Retinal pigment epithelial cell (primary cell): ENCODE data around the gene FNTB.

Source experiments
- DNase-seq: peaks from one replicate; pipeline ENCODE4 v3.0.0-alpha.2; 2010; ENCODE audit warnings: low read depth
- H3K4me3 ChIP-seq: 2 replicates; pipeline ENCODE4 v1.5.1; 2011; ENCODE audit warnings: mild to moderate bottlenecking, low read length, control low read depth, moderate library complexity
- CTCF ChIP-seq: conservative IDR thresholded peaks from 2 replicates; pipeline ENCODE4 v1.5.1; 2011; ENCODE audit warnings: low read depth, low read length, control low read depth, inconsistent platforms

FNTB gene

GRCh38 chr14:65072937-65073336 is 86.2 kb downstream of the FNTB start:
- no peak for TF ChIP-seq CTCF
- H3K4me3 ChIP-seq = no peak overlapping the region
- no peak for DNase-seq

DNA sequence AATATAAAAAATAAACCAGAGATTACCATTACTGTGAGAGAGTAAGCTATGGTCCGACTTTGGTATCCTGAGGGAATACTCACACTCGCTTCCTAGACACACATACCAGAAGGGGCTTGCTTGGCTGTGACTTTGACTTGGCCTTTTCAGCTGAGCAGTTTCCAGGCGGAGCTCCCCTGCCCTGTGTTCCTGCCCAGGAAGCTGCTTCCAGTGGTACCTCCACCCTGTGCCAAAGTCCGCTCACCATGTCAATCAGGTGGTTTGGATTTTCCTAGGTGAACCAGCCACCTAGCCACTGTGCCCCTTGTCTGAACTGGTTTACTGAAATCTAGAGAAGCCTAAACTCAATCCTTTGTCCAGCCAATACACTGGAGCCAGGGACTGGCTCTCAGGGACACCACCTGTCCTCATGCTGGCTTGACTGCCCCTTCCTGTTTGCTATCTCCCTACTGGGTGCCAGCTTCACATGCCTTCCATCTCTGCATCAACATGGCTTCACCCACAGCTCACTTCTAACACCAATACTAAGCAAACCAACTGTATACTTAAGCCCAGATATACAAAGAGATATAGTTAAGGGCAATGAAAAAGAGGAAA is 87.0 kb downstream of the FNTB start:
- DNase-seq = no peak
- H3K4me3 ChIP-seq = no peak overlapping the region
- TF ChIP-seq CTCF = no peak

- no peak for TF ChIP-seq CTCF
- no peak for DNase-seq
- no peak overlapping the region for H3K4me3 ChIP-seq
Observed at GRCh38 chr14:65074449-65075150, 87.9 kb downstream of the FNTB start.

- no peak overlapping the region for H3K4me3 ChIP-seq
- no peak for TF ChIP-seq CTCF
- no peak for DNase-seq
Observed at GRCh38 chr14:65075628-65076325, 89.1 kb downstream of the FNTB start.

DNA sequence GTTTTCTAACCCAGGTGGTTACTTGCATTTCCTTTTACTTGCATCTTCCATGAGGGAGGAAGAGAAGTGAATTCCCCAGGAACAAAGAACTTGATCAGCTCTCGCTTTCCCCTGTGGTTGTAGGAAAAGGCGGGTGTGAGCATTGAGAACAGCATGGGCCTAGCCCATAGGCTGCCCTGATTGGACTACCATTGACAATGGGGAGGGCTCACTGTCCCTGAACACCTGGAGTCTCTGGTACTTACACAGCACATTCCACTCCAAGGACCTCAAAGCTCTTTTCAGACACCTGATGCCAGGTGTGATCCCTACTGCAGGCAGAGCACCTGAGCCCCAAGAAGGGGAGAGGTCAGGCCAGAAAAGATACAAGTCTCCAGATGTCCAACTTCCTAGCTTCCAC is 90.6 kb downstream of the FNTB start:
- no peak overlapping the region for H3K4me3 ChIP-seq
- no peak for TF ChIP-seq CTCF
- no peak for DNase-seq

DNA sequence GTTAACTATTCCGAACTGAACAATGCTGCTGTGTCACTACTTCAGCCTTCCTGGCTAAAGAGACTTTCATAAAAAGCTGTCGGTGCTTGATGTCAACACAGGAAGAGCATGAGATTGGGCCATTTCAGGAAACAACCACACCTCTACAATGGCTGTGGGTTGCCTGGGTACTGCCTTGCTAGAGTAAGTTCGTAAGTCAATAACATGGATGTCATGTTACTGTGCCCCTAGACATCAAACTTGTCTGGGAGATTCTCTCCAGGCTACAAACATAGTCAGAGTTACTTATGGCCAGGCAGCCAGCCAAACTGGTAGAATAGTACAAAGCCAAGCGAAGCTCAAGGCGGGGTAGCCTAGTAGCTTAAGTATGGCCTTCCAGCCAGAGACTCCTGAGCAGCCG is 92.5 kb downstream of the FNTB start:
- TF ChIP-seq CTCF = no peak
- H3K4me3 ChIP-seq = no peak overlapping the region
- DNase-seq = no peak
